GM12874 (cell line): ENCODE results near the gene CNOT2.

Experiments
- TF ChIP-seq, protein P1 (sequence below): IDR thresholded peaks from 2 replicates; pipeline ENCODE4 v1.5.1; 2011; ENCODE audit warnings: low read depth, mild to moderate bottlenecking, control low read depth, low read length, moderate library complexity; ENCODE audit not compliant: insufficient read depth

CNOT2 gene

DNA sequence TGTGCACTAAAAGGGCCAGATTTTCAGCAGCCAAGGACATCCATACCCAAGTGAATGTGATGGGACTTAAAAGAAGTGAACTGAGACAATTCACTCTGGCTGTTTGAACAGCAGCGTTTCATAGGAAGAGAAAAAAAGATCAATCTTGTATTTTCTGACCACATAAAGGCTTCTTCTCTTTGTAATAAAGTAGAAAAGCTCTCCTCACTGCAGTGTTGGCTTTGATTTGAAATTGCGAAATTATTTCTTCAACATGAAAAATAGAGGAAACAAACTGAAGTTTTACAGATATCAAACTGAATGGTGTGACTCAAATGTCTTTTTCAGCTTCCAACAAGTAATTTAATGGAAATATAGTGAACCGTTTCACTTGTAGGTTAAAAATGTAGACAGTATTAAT lies 111.6 kb downstream of the CNOT2 start:
- TF ChIP-seq, protein P1, sequence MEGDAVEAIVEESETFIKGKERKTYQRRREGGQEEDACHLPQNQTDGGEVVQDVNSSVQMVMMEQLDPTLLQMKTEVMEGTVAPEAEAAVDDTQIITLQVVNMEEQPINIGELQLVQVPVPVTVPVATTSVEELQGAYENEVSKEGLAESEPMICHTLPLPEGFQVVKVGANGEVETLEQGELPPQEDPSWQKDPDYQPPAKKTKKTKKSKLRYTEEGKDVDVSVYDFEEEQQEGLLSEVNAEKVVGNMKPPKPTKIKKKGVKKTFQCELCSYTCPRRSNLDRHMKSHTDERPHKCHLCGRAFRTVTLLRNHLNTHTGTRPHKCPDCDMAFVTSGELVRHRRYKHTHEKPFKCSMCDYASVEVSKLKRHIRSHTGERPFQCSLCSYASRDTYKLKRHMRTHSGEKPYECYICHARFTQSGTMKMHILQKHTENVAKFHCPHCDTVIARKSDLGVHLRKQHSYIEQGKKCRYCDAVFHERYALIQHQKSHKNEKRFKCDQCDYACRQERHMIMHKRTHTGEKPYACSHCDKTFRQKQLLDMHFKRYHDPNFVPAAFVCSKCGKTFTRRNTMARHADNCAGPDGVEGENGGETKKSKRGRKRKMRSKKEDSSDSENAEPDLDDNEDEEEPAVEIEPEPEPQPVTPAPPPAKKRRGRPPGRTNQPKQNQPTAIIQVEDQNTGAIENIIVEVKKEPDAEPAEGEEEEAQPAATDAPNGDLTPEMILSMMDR, result no peak

DNA sequence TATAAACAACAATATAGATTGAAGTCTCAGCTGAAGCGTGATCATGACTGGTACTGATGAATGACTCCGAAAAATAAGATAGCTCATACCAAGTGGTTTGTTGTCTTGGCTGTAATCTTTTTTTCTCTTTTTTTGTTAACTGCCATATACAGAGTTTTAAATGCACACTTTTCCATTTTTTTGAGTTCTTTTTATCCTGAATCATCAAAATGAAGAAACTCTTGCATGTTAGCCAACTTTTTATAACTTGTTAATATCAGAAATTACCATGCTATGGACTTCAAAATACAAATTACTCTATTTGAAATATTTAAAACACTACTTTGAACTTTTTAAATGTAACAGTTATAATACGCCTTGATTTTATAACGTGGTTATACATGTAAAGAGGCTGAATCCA lies 112.7 kb downstream of the CNOT2 start:
- TF ChIP-seq, protein P1, result no peak

DNA sequence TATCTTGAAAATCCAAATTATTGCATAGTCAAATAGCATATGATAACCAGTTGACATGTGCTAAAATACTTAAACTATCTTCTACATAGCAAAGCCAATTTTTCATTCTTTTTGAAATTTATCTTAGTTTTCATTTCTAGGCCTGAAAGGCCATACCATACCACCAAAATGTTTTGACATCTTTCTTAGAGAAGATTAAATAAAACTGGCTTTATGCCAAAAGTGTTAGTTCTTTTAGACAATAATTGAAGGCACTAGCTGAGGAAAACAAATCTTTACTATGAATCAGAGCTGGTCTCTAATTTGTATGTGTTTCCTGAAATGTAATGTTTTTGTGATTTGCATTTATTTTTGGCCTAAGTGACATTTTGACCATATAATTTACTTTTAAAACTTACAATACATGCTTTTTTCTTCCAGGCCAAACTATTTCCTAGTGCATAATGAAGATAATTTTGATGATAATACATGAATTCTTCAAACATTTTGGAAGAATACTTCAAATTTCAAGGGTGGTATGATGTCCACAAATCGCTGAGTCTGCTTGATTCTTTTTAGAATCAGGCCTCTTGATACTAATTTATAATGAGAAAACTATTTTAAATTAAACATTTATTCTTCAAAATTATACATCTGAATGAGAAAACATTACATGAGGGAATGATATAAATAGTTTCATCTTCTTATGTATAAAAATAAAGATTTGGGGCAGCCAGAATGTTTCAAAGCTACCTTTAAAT lies 116.4 kb downstream of the CNOT2 start:
- TF ChIP-seq, protein P1, result no peak

DNA sequence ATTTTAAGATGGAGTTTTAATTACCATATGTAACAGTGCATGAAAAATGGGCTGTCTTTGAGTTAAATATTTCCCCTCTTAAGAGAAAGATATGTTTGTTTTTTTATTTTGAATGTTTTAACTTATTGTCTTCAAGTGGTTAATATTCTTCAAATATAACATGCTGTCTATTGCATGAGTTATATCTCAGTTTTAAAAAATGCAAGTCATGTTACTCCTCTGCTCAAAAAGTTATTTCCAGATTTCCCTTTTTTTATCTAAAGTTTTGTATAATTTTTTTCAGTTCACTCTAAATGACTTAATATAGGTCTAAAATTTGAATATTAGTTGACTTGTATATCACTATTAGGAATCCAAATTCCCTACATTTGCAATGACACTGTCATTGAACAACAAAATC lies 117.0 kb downstream of the CNOT2 start:
- TF ChIP-seq, protein P1, result no peak

DNA sequence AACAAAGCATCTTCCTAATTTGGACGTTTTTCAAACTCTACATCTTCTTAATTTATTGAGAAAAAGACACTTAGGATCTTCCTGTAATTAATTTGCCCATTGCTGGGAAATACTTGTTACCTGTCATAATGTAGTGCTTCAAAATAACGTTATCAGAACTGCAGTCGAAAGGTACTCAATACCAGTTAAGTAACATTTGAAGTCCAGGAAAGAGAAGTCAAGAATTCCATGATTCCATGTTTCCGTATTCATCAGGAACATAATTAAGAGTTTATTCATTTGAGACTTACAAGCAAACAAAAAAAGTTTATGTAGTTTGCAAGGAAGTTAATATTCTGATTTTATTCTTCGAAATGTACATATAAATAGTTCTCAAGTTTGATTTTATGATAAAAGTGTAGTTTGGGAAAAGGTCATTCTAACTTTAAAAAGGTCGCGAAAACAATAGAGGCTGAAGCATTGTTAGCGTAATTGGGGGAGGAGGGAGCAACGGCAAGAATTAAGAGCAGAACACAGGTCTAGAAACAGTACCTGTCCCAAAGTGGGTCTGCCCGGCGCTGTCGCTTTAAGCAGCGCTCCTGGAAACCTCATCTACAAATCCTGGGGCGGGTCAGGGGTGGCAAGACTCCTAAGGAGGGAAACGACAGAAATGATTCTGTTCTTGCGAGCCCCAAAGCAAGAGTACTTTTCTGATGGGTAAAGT lies 121.6 kb downstream of the CNOT2 start:
- TF ChIP-seq, protein P1, result no peak

DNA sequence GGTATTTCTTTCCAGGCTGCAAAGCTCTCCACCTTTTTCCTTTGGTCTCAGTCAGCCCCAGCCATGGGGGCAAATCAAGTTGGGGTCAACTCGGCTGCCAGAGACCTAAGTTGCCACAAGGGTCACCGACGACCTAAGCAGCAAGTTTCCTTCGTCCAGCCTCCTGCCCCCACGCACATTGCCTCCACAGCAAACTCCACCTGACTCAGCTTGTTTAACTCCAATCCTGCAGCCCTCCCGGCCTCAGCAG lies 122.1 kb downstream of the CNOT2 start:
- TF ChIP-seq, protein P1, result no peak

DNA sequence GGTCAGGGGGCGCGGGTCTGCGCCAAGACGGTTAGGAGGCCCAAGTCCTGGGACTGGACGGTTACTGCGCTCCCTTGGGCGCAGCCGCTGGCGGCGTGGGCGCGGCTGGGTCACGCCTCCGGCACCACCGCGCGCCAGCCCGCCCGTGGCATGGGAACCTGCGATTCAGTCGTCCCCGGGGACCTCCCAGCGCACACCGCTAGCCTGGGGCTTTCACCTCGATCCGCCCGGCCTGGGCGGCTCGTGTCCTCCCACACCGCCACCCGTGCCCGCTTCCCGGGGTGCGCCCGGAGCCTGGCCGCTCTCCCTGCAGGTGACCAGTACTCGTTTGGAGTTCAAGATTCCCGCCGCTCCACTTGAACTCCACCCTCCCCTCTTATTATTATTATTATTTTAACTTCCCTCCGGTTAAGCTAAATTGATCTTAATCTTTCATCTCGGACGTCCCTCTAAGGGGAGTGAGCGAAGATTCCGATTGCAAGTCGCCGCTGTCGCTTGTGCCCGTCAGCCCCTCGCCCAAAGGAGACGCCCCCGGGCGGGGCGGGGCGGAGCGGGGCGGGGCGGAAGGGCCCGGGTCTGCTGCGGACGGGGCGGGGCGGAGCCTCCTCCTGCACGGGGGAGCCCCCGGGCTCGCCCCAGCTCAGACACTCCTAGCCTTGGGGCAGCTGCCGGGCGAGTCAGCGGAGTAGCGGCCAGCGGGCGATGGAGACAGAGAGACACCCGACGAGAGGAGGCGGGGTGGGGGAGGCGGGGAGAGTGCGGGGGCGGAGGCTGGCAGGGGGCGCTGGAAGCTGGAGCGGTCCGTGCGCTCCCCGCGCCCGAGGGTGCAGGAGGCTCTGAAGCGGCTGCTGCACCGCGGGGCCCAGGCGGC lies 122.7 kb downstream of the CNOT2 start, which contains the start of gene KCNMB4:
TSS of gene KCNMB4 (plus strand) at position 643 of the 871 bp plus-strand sequence. CDS start 445 bp downstream, outside the sequence.
- TF ChIP-seq, protein P1, result no peak
